GM21526 (cell line): Measurements from ENCODE around the gene TMPRSS2.
"Not testable (repeated sequence)": the region's sequence is repeated elsewhere in the genome, so short reads cannot be mapped to it uniquely, and the experiment has no call there.

Experiments used
- ATAC-seq: cut with Tn5 transposase; IDR thresholded peaks from one replicate; pipeline ENCODE4 v1.9.1; 2021; ENCODE audit warnings: moderate library complexity; ENCODE audit not compliant: unreplicated experiment, low FRiP score

The TMPRSS2 gene

GRCh38 chr21:41428847-41429246, 79.1 kb downstream of the TMPRSS2 start:
- ATAC-seq, result no peak

- no peak for ATAC-seq
These were observed 79.6 kb downstream of the TMPRSS2 start for GRCh38 chr21:41428311-41428710.

GRCh38 chr21:41427556-41427955, 80.4 kb downstream of the TMPRSS2 start:
- ATAC-seq, result no peak

GRCh38 chr21:41426676-41427404, 81.1 kb downstream of the TMPRSS2 start:
- ATAC-seq, result no peak

- peak; percentile 80 for ATAC-seq
These were observed 81.8 kb downstream of the TMPRSS2 start, which contains the start of gene MX1 for GRCh38 chr21:41425954-41426675. Gene MX1, plus strand, starts transcription at chr21:41426239. Its CDS starts 5,832 bp downstream, at chr21:41432071.

- ATAC-seq, result no peak
These were observed 82.4 kb downstream of the TMPRSS2 start for GRCh38 chr21:41425588-41425953.

- not testable (repeated sequence) for ATAC-seq
These were observed 84.7 kb downstream of the TMPRSS2 start for GRCh38 chr21:41423305-41423636.

- ATAC-seq, result no peak
These were observed 85.2 kb downstream of the TMPRSS2 start for GRCh38 chr21:41422546-41423304.

- not testable (repeated sequence) for ATAC-seq
These were observed 87.0 kb downstream of the TMPRSS2 start for GRCh38 chr21:41420998-41421397.

- ATAC-seq, result peak; percentile 68
These were observed 87.8 kb downstream of the TMPRSS2 start for GRCh38 chr21:41419921-41420862.

- no peak for ATAC-seq
These were observed 88.8 kb downstream of the TMPRSS2 start for GRCh38 chr21:41418956-41419680.

GRCh38 chr21:41418393-41418792, 89.6 kb downstream of the TMPRSS2 start:
- no peak for ATAC-seq

- not testable (repeated sequence) for ATAC-seq
These were observed 90.5 kb downstream of the TMPRSS2 start for GRCh38 chr21:41417505-41417904.
